ENCODE results near the gene LRRN1.

Gene LRRN1

GRCh38 chr3:3813013-3813412 lies 13.8 kb downstream of the LRRN1 start:
- H4K20me1 ChIP-seq (ENCODE audit: insufficient read depth, low read length) = no peaks in the 10 kb centered on the region
- DNase-seq = no peak
- H3K27me3 ChIP-seq (ENCODE audit: insufficient read depth, low read length, poor library complexity) = no peaks in the 10 kb centered on the region
- no peak for ATAC-seq (ENCODE audit: insufficient read depth, low read depth)
- H3K36me3 ChIP-seq (ENCODE audit: insufficient read depth, low read length) = no peaks in the 10 kb centered on the region
- no peaks in the 10 kb centered on the region for H3K4me1 ChIP-seq (ENCODE audit: insufficient read depth, low read length)
- no peak overlapping the region for H3K4me2 ChIP-seq (ENCODE audit: insufficient read depth, low read length)
- no peaks in the 10 kb centered on the region for H3K79me2 ChIP-seq (ENCODE audit: insufficient read depth, low read length)
- no peaks in the 10 kb centered on the region for H3K9me3 ChIP-seq (ENCODE audit: insufficient read depth, low read length, severe bottlenecking)
- no peak for TF ChIP-seq CTCF (IDR thresholded peaks at IDR 0.05; ENCODE audit: borderline replicate concordance, extremely low read depth, low read length, poor library complexity, severe bottlenecking)
- TF ChIP-seq EZH2 (IDR thresholded peaks at IDR 0.05; ENCODE audit: borderline replicate concordance, low read depth, low read length, severe bottlenecking) = no peak
- no peak overlapping the region for H3K27ac ChIP-seq (ENCODE audit: low read length)
- H3K9ac ChIP-seq (ENCODE audit: low read depth, low read length) = no peak overlapping the region
- H2AFZ ChIP-seq (ENCODE audit: low read depth, low read length) = no peak overlapping the region
- H3K4me3 ChIP-seq (ENCODE audit: low read depth in 1 of 2, low read length in 2 of 2) = no peak overlapping the region

GRCh38 chr3:3815206-3815605 lies 16.0 kb downstream of the LRRN1 start:
- H3K27ac ChIP-seq (ENCODE audit: low read length) = no peak overlapping the region
- H3K4me2 ChIP-seq (ENCODE audit: insufficient read depth, low read length) = no peak overlapping the region
- DNase-seq = no peak
- no peaks in the 10 kb centered on the region for H3K4me1 ChIP-seq (ENCODE audit: insufficient read depth, low read length)
- ATAC-seq (ENCODE audit: insufficient read depth, low read depth) = no peak
- TF ChIP-seq CTCF (IDR thresholded peaks at IDR 0.05; ENCODE audit: borderline replicate concordance, extremely low read depth, low read length, poor library complexity, severe bottlenecking) = no peak
- no peak for TF ChIP-seq EZH2 (IDR thresholded peaks at IDR 0.05; ENCODE audit: borderline replicate concordance, low read depth, low read length, severe bottlenecking)
- no peak overlapping the region for H3K4me3 ChIP-seq (ENCODE audit: low read depth in 1 of 2, low read length in 2 of 2)
- H3K9ac ChIP-seq (ENCODE audit: low read depth, low read length) = no peak overlapping the region
- no peak overlapping the region for H2AFZ ChIP-seq (ENCODE audit: low read depth, low read length)
- no peaks in the 10 kb centered on the region for H4K20me1 ChIP-seq (ENCODE audit: insufficient read depth, low read length)
- H3K36me3 ChIP-seq (ENCODE audit: insufficient read depth, low read length) = no peaks in the 10 kb centered on the region
- no peaks in the 10 kb centered on the region for H3K79me2 ChIP-seq (ENCODE audit: insufficient read depth, low read length)
- no peaks in the 10 kb centered on the region for H3K27me3 ChIP-seq (ENCODE audit: insufficient read depth, low read length, poor library complexity)
- no peaks in the 10 kb centered on the region for H3K9me3 ChIP-seq (ENCODE audit: insufficient read depth, low read length, severe bottlenecking)

- H4K20me1 ChIP-seq (ENCODE audit: insufficient read depth, low read length) = no peaks in the 10 kb centered on the region
- H3K4me1 ChIP-seq (ENCODE audit: insufficient read depth, low read length) = no peaks in the 10 kb centered on the region
- no peak overlapping the region for H3K9ac ChIP-seq (ENCODE audit: low read depth, low read length)
- no peaks in the 10 kb centered on the region for H3K27me3 ChIP-seq (ENCODE audit: insufficient read depth, low read length, poor library complexity)
- no peak overlapping the region for H3K27ac ChIP-seq (ENCODE audit: low read length)
- H2AFZ ChIP-seq (ENCODE audit: low read depth, low read length) = no peak overlapping the region
- H3K4me2 ChIP-seq (ENCODE audit: insufficient read depth, low read length) = no peak overlapping the region
- H3K9me3 ChIP-seq (ENCODE audit: insufficient read depth, low read length, severe bottlenecking) = no peaks in the 10 kb centered on the region
- no peaks in the 10 kb centered on the region for H3K36me3 ChIP-seq (ENCODE audit: insufficient read depth, low read length)
- no peak for ATAC-seq (ENCODE audit: insufficient read depth, low read depth)
- no peak for TF ChIP-seq CTCF (IDR thresholded peaks at IDR 0.05; ENCODE audit: borderline replicate concordance, extremely low read depth, low read length, poor library complexity, severe bottlenecking)
- TF ChIP-seq EZH2 (IDR thresholded peaks at IDR 0.05; ENCODE audit: borderline replicate concordance, low read depth, low read length, severe bottlenecking) = no peak
- DNase-seq = no peak
- H3K79me2 ChIP-seq (ENCODE audit: insufficient read depth, low read length) = no peaks in the 10 kb centered on the region
- H3K4me3 ChIP-seq (ENCODE audit: low read depth in 1 of 2, low read length in 2 of 2) = no peak overlapping the region
These were observed 16.8 kb downstream of the LRRN1 start for GRCh38 chr3:3816034-3816433.

GRCh38 chr3:3817865-3818264 lies 18.6 kb downstream of the LRRN1 start:
- ATAC-seq (ENCODE audit: insufficient read depth, low read depth) = no peak
- no peak overlapping the region for H3K9ac ChIP-seq (ENCODE audit: low read depth, low read length)
- no peaks in the 10 kb centered on the region for H4K20me1 ChIP-seq (ENCODE audit: insufficient read depth, low read length)

More at GRCh38 chr3:3817865-3818264, 18.6 kb downstream of the LRRN1 start:
- Histone ChIP-seq H3K36me3 (ENCODE audit: insufficient read depth, low read length) (no peaks in the 10 kb centered on the region), H3K27me3 (ENCODE audit: insufficient read depth, low read length, poor library complexity) (no peaks in the 10 kb centered on the region), H2AFZ (ENCODE audit: low read depth, low read length) (no peak overlapping the region), H3K79me2 (ENCODE audit: insufficient read depth, low read length) (no peaks in the 10 kb centered on the region), H3K4me1 (ENCODE audit: insufficient read depth, low read length) (no peaks in the 10 kb centered on the region), H3K9me3 (ENCODE audit: insufficient read depth, low read length, severe bottlenecking) (no peaks in the 10 kb centered on the region), H3K4me3 (ENCODE audit: low read depth in 1 of 2, low read length in 2 of 2) (no peak overlapping the region), H3K27ac (ENCODE audit: low read length) (no peak overlapping the region), H3K4me2 (ENCODE audit: insufficient read depth, low read length) (no peak overlapping the region)
- TF ChIP-seq CTCF (IDR thresholded peaks at IDR 0.05; ENCODE audit: borderline replicate concordance, extremely low read depth, low read length, poor library complexity, severe bottlenecking) (no peak), EZH2 (IDR thresholded peaks at IDR 0.05; ENCODE audit: borderline replicate concordance, low read depth, low read length, severe bottlenecking) (no peak)
- no peak for DNase-seq

Measured in DND-41 (cell line).